ENCODE results near the gene RABGEF1. TPM values are rescaled to one million over a fixed set of nuclear protein-coding genes. Genes with fewer than 3 reads are reported as not detected.
"Not testable (repeated sequence)": the region's sequence is repeated elsewhere in the genome, so short reads cannot be mapped to it uniquely, and the experiment has no call there.

The RABGEF1 gene
- total RNA-seq, 2 donors from 2014 or later, result 16.3 to 25.5 TPM

DNA sequence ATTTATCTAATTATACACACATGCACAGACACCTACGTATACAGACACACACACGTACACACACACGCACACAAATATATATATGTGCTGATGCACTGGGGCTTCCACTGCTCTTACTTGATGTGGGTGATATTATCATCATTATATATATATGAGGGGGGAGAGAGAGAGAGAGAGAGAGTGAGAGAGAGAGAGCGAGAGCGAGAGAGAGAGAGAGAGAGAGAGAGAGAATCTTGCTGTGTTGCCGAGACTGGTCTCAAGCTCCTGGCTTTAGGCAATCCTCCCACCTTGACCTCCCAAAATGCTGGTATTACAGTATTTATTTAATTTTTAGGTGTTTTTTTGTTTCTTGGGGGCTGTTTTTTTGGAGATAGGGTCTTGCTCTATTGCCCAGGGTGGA, 3.6 kb upstream of the RABGEF1 start:
- TF ChIP-seq, protein P1, sequence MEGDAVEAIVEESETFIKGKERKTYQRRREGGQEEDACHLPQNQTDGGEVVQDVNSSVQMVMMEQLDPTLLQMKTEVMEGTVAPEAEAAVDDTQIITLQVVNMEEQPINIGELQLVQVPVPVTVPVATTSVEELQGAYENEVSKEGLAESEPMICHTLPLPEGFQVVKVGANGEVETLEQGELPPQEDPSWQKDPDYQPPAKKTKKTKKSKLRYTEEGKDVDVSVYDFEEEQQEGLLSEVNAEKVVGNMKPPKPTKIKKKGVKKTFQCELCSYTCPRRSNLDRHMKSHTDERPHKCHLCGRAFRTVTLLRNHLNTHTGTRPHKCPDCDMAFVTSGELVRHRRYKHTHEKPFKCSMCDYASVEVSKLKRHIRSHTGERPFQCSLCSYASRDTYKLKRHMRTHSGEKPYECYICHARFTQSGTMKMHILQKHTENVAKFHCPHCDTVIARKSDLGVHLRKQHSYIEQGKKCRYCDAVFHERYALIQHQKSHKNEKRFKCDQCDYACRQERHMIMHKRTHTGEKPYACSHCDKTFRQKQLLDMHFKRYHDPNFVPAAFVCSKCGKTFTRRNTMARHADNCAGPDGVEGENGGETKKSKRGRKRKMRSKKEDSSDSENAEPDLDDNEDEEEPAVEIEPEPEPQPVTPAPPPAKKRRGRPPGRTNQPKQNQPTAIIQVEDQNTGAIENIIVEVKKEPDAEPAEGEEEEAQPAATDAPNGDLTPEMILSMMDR (IDR thresholded peaks at IDR 0.05), result no peak
- H3K4me3 ChIP-seq, result no peak overlapping the region
- no peaks in the 10 kb centered on the region for H3K27me3 ChIP-seq
- no peaks in the 10 kb centered on the region for H3K36me3 ChIP-seq
- H3K9me3 ChIP-seq, result peaks cover 0 to 7% of the 10 kb centered on the region in 2 donors
- no peak for DNase-seq (ENCODE audit: low spot score)
- H3K27ac ChIP-seq, result no peak overlapping the region
- H3K4me1 ChIP-seq, result peaks cover 0 to 22% of the 10 kb centered on the region in 2 donors

DNA sequence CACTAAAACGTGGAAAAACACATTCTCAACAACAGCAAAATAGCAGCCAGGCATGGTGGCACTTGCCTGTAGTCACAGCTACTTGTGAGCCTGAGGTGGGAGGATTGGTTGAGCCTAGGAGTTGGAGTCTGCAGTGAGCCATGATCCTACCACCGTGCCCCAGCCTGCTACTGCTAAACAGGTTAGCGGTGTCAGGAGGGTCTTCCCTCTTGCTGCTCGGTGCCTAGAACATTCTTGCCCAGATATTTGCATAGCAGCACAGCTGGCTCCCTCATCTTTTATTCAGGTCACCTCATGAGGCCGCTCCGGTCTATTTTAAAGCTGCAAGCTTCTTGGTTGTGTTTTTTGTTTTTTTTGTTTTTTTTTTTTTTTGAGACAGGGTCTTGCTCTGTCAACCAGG, 2.9 kb upstream of the RABGEF1 start:
- TF ChIP-seq, protein P1 (IDR thresholded peaks at IDR 0.05), result no peak
- no peak for DNase-seq (ENCODE audit: low spot score)
- peaks cover 0 to 7% of the 10 kb centered on the region in 2 donors for H3K9me3 ChIP-seq
- peaks cover 0 to 29% of the 10 kb centered on the region in 2 donors for H3K4me1 ChIP-seq
- H3K27me3 ChIP-seq, result no peaks in the 10 kb centered on the region
- no peak overlapping the region for H3K27ac ChIP-seq
- H3K36me3 ChIP-seq, result no peaks in the 10 kb centered on the region
- H3K4me3 ChIP-seq, result no peak overlapping the region

DNA sequence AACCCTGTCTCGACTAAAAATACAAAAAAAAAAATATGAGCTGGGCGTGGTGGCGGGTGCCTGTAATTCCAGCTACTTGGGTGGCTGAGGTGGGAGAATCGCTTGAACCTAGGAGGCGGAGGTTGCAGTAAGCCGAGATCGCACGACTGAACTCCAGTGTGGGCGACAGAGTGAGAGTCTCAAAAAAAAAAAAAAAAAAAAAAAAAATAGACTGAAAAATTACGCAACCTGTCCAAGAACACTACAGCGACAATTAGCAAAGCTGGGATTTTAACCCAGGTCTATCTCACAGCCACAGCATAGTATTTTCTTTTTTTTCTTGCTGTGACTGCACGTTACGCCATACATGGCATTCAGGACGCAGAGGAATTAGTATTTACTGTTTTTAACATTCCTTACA, 1.1 kb upstream of the RABGEF1 start:
- peak overlapping the region; percentile 99 to 100 for H3K27ac ChIP-seq
- H3K9me3 ChIP-seq, result peaks cover 0 to 7% of the 10 kb centered on the region in 2 donors
- TF ChIP-seq, protein P1 (IDR thresholded peaks at IDR 0.05), result no peak
- DNase-seq (ENCODE audit: low spot score), result no peak
- no peaks in the 10 kb centered on the region for H3K36me3 ChIP-seq
- peak overlapping the region; percentile 98 to 100 for H3K4me3 ChIP-seq
- no peaks in the 10 kb centered on the region for H3K27me3 ChIP-seq
- peaks cover 0 to 29% of the 10 kb centered on the region in 2 donors for H3K4me1 ChIP-seq

DNA sequence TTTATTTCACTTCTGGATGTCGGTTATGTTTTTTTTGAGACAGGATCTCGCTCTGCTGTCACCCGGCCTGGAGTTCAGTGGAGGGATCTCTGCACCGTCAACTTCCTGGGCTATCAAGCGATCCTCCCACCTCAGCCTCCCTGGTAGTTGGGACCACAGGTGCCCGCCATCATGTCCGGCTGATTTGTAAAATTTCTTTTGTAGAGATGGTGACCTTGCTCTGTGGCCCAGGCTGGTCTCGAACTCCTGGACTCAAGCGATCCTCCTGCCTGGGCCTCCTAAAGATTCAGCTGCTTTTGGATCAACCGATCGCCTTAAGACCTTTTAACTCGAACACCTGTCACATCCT, 606 bp upstream of the RABGEF1 start:
- no peaks in the 10 kb centered on the region for H3K27me3 ChIP-seq
- TF ChIP-seq, protein P1 (IDR thresholded peaks at IDR 0.05), result no peak
- H3K27ac ChIP-seq, result peak overlapping the region; percentile 99 to 100
- no peak for DNase-seq (ENCODE audit: low spot score)
- H3K36me3 ChIP-seq, result no peaks in the 10 kb centered on the region
- peak overlapping the region; percentile 98 to 100 for H3K4me3 ChIP-seq
- peaks cover 0 to 29% of the 10 kb centered on the region in 2 donors for H3K4me1 ChIP-seq
- peaks cover 0 to 7% of the 10 kb centered on the region in 2 donors for H3K9me3 ChIP-seq

DNA sequence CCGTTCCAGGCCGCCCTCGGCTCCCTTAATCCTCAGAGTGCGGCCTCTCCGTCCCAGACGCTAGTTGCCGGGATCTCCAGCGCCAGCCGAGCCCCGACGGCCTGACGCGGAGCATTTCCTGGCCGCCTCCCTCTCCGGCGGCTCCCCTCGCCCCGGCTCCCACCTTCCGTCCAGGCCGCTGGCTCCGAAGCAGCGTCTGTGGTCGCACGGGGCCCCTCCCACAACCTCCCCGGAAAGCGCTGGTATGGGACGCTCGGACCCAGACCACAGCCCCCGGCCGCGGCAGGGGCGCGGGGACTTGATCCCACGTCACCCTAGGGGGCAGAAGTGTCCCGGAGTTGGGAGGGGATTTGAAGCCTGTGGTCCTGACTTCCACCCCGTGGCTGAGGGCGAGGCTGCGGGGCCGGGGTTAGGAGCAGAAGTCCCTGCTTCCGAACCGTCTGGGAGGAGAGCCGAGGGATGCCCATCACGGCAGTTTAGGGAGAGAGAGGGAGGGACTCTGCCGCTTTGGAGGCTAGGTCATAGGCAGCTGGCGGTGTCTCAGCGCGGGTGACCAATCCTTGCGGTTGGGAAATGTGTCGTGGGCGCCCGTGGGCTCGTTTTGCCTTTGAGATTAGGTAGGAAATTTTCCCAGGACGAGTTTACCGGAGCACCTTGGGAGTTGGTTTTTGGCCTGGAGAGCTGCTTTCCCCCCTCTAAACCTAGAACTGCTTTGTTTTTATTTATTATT, 612 bp downstream of the RABGEF1 start:
- H3K4me3 ChIP-seq, result peak overlapping the region; percentile 98 to 100
- H3K4me1 ChIP-seq, result peaks cover 0 to 29% of the 10 kb centered on the region in 2 donors
- peak overlapping the region; percentile 99 to 100 for H3K27ac ChIP-seq
- TF ChIP-seq, protein P1 (IDR thresholded peaks at IDR 0.05), result peak in 1 of 2 donors; percentile 28
- not testable (repeated sequence) for H3K9me3 ChIP-seq, H3K27me3 ChIP-seq, H3K36me3 ChIP-seq
- peak; percentile 63 for DNase-seq (ENCODE audit: low spot score)

DNA sequence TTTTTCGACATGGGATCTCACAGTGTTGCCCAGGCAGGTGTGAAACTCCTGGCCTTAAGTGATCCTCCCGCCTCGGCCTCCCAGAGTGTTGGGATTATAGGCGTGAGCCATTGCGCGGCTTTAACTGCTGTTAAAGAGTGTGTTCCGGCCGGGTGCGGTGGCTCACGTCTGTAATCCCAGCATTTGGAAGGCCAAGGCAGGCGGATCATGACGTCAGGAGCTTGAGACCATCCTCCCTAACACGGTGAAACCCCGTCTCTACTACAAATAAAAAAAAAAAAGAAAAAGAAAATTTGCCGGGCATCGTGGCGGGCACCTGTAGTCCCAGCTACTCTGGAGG, 1.1 kb downstream of the RABGEF1 start:
- TF ChIP-seq, protein P1 (IDR thresholded peaks at IDR 0.05), result no peak
- Histone ChIP-seq H3K4me3 (peak overlapping the region; percentile 98 to 100), H3K9me3 (no peaks in the 10 kb centered on the region), H3K27me3 (no peaks in the 10 kb centered on the region), H3K4me1 (peaks cover 0 to 29% of the 10 kb centered on the region in 2 donors), H3K27ac (peak overlapping the region; percentile 99 to 100), H3K36me3 (no peaks in the 10 kb centered on the region)
- no peak for DNase-seq (ENCODE audit: low spot score)

DNA sequence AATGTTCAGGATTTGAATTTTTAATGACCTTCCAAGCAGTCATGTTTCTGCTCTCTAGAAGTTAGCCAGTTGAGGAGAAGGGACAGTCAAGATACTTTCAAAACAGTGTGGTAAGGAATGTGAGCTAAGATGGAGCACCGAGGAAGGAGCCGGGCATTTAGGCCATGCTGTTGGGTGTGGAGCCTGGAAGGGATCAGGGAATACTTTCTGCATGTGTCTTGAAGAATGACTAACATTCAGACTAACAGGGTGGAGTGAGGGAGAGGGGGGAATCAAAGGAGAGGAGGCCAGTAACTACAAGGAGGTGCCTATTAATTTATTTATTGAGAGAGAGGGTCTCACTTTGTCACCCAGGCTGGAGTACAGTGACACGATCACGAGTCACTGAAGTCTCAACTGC, 1.8 kb downstream of the RABGEF1 start:
- H3K9me3 ChIP-seq; H3K27me3 ChIP-seq; DNase-seq (ENCODE audit: low spot score); H3K36me3 ChIP-seq; H3K27ac ChIP-seq; H3K4me3 ChIP-seq: not testable (repeated sequence)
- H3K4me1 ChIP-seq, result peaks cover 0 to 23% of the 10 kb centered on the region in 2 donors
